HG03565 (cell line): ENCODE results near the gene FSCN2.
"Not testable (repeated sequence)": the region's sequence is repeated elsewhere in the genome, so short reads cannot be mapped to it uniquely, and the experiment has no call there.

Experiments used
- ATAC-seq: cut with Tn5 transposase; IDR thresholded peaks from one replicate; pipeline ENCODE4 v1.9.1; 2021; ENCODE audit warnings: mild to moderate bottlenecking, moderate library complexity; ENCODE audit not compliant: unreplicated experiment

The FSCN2 gene

GRCh38 chr17:81573794-81574642 lies 45.8 kb downstream of the FSCN2 start:
- ATAC-seq, result no peak

GRCh38 chr17:81574643-81574956 lies 46.4 kb downstream of the FSCN2 start:
- no peak for ATAC-seq

GRCh38 chr17:81575836-81576235 lies 47.7 kb downstream of the FSCN2 start:
- ATAC-seq, result no peak

- no peak for ATAC-seq
These were observed 48.6 kb downstream of the FSCN2 start for GRCh38 chr17:81576621-81577277.

- no peak for ATAC-seq
These were observed 49.3 kb downstream of the FSCN2 start for GRCh38 chr17:81577278-81578000.

GRCh38 chr17:81578038-81578441 lies 49.9 kb downstream of the FSCN2 start:
- ATAC-seq, result no peak

- ATAC-seq, result no peak
These were observed 50.5 kb downstream of the FSCN2 start for GRCh38 chr17:81578561-81579225.

- no peak for ATAC-seq
These were observed 51.1 kb downstream of the FSCN2 start for GRCh38 chr17:81579298-81579697.

GRCh38 chr17:81579821-81580321 lies 51.7 kb downstream of the FSCN2 start:
- ATAC-seq, result no peak

GRCh38 chr17:81580481-81580880 lies 52.3 kb downstream of the FSCN2 start:
- ATAC-seq, result no peak

- no peak for ATAC-seq
These were observed 53.6 kb downstream of the FSCN2 start for GRCh38 chr17:81581758-81582157.

GRCh38 chr17:81582341-81582740 lies 54.2 kb downstream of the FSCN2 start:
- ATAC-seq, result no peak

GRCh38 chr17:81582749-81583148 lies 54.6 kb downstream of the FSCN2 start:
- no peak for ATAC-seq

GRCh38 chr17:81583589-81584342 lies 55.6 kb downstream of the FSCN2 start:
- no peak for ATAC-seq

GRCh38 chr17:81584771-81585170 lies 56.6 kb downstream of the FSCN2 start:
- ATAC-seq, result not testable (repeated sequence)

- no peak for ATAC-seq
These were observed 57.9 kb downstream of the FSCN2 start for GRCh38 chr17:81586096-81586495.
